ENCODE measurements around the gene EXOC4.

- no peak for TF ChIP-seq MXI1 (IDR thresholded peaks at IDR 0.05; ENCODE audit: borderline replicate concordance, low read depth, low read length)
- TF ChIP-seq POLR2A (IDR thresholded peaks at IDR 0.05; ENCODE audit: insufficient read depth in 1 of 2, low read depth in 2 of 2, low read length in 2 of 2): no peak
- no peak for TF ChIP-seq CTCF (CRISPR knock-in tag; IDR thresholded peaks at IDR 0.05)
- no peak for TF ChIP-seq ZNF766 (CRISPR knock-in tag; IDR thresholded peaks at IDR 0.05; ENCODE audit: borderline replicate concordance)
- no peak for TF ChIP-seq HNRNPK (IDR thresholded peaks at IDR 0.05; ENCODE audit: low read depth, low read length, poor library complexity, severe bottlenecking)
- no peak for TF ChIP-seq SMAD1 (CRISPR knock-in tag; IDR thresholded peaks at IDR 0.05; ENCODE audit: borderline replicate concordance, low read depth)
- no peak for TF ChIP-seq ESRRA (CRISPR knock-in tag; IDR thresholded peaks at IDR 0.05; ENCODE audit: low read depth)
Observed at GRCh38 chr7:133761443-133761842, 508.6 kb downstream of the EXOC4 start.

Measured in HepG2 (cell line).